GM19099 (cell line): ENCODE data around the gene LCN10.

ENCODE experiments used
- POLR2A ChIP-seq: IDR thresholded peaks from 3 replicates; pipeline ENCODE4 v1.6.1; 2011; ENCODE audit warnings: low read depth; ENCODE audit not compliant: insufficient read length; ENCODE audit errors: extremely low read depth

Gene LCN10

GRCh38 chr9:136717399-136717798 lies 25.3 kb downstream of the LCN10 start:
- TF ChIP-seq POLR2A, result no peak

- TF ChIP-seq POLR2A, result no peak
Observed at GRCh38 chr9:136714893-136715274, 27.9 kb downstream of the LCN10 start.

- no peak for TF ChIP-seq POLR2A
Observed at GRCh38 chr9:136714096-136714892, 28.4 kb downstream of the LCN10 start.

GRCh38 chr9:136713550-136713949 lies 29.2 kb downstream of the LCN10 start:
- TF ChIP-seq POLR2A, result no peak

GRCh38 chr9:136712690-136713544 lies 29.8 kb downstream of the LCN10 start:
- TF ChIP-seq POLR2A, result no peak

- no peak for TF ChIP-seq POLR2A
Observed at GRCh38 chr9:136711751-136712689, 30.7 kb downstream of the LCN10 start, which contains the start of gene DIPK1B. DIPK1B (plus strand) TSS chr9:136712572; CDS start chr9:136712666, 94 bp downstream.

GRCh38 chr9:136710543-136710942 lies 32.2 kb downstream of the LCN10 start:
- no peak for TF ChIP-seq POLR2A

GRCh38 chr9:136709454-136710109 lies 33.2 kb downstream of the LCN10 start:
- TF ChIP-seq POLR2A, result no peak

- no peak for TF ChIP-seq POLR2A
Observed at GRCh38 chr9:136707849-136708517, 34.8 kb downstream of the LCN10 start.

- no peak for TF ChIP-seq POLR2A
Observed at GRCh38 chr9:136707011-136707410, 35.7 kb downstream of the LCN10 start.

GRCh38 chr9:136705564-136705963 lies 37.2 kb downstream of the LCN10 start:
- no peak for TF ChIP-seq POLR2A

GRCh38 chr9:136703276-136703860 lies 39.4 kb downstream of the LCN10 start:
- no peak for TF ChIP-seq POLR2A

GRCh38 chr9:136701668-136702053 lies 41.1 kb downstream of the LCN10 start:
- no peak for TF ChIP-seq POLR2A
